DND-41 (cell line): ENCODE data around the gene PXDC1.

Source experiments
- EZH2 ChIP-seq: IDR thresholded peaks from 3 replicates; pipeline ENCODE4 v1.6.1; 2012; ENCODE audit warnings: borderline replicate concordance, low read depth, mild to moderate bottlenecking, moderate library complexity, low read length, inconsistent platforms; ENCODE audit not compliant: severe bottlenecking
- TF ChIP-seq, protein P1 (sequence below): IDR thresholded peaks from 2 replicates; pipeline ENCODE4 v1.5.1; 2012; ENCODE audit warnings: borderline replicate concordance, low read length, moderate library complexity, mild to moderate bottlenecking; ENCODE audit not compliant: poor library complexity, severe bottlenecking; ENCODE audit errors: extremely low read depth

GRCh38 chr6:3724451-3725144 lies 26.9 kb downstream of the PXDC1 start:
- no peak for TF ChIP-seq EZH2
- TF ChIP-seq, protein P1, sequence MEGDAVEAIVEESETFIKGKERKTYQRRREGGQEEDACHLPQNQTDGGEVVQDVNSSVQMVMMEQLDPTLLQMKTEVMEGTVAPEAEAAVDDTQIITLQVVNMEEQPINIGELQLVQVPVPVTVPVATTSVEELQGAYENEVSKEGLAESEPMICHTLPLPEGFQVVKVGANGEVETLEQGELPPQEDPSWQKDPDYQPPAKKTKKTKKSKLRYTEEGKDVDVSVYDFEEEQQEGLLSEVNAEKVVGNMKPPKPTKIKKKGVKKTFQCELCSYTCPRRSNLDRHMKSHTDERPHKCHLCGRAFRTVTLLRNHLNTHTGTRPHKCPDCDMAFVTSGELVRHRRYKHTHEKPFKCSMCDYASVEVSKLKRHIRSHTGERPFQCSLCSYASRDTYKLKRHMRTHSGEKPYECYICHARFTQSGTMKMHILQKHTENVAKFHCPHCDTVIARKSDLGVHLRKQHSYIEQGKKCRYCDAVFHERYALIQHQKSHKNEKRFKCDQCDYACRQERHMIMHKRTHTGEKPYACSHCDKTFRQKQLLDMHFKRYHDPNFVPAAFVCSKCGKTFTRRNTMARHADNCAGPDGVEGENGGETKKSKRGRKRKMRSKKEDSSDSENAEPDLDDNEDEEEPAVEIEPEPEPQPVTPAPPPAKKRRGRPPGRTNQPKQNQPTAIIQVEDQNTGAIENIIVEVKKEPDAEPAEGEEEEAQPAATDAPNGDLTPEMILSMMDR, result no peak
